ENCODE results near the gene GNAZ. TPM values are rescaled to one million over a fixed set of nuclear protein-coding genes. Genes with fewer than 3 reads are reported as not detected.
A peak's percentile ranks its signal among the peaks of the same experiment; 100 is the strongest.

Gene GNAZ
- total and polyA plus RNA-seq, 2 donors (not counting 1 experiment from before 2014, with no cell fraction given) = 2.8 to 9.1 TPM

DNA sequence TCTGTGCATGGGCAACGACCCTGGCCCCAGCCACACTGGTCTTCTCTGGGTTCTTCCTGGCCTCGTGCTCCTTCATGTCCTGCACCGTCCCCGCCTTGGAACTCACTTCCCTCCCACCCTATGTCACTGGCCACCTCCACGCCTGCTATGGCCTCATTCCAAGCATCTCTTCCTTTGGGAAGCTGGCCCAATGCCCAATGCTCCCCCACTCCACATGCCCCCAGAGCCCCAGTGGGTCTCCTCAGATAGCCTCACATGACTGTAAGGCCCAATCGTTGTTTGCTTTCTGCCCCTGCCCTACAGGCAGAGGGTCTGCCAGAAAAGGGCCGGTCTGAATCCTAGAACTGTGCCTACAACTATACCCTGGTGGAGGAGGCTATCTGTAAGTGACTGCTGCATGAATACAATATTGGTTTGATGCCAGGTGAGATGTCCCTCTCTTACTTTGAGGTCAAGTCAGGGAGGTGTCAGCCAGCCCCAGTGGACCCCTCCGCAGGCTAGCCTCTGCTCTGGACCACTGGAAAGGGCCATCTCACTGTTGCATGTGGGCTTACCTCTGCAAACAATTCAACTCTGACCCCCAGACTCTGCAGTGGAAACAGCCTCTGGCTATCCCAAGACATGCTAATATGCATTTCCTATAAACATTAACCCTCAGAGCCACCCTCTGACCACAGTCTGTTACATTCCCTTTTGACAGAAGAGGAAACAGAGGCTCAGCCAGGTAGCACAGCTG lies 2.1 kb upstream of the GNAZ start:
- H3K4me2 ChIP-seq (replicated peaks; ENCODE audit: low read depth, low read length, poor library complexity, severe bottlenecking) = no peak overlapping the region
- intact Hi-C loops (cut with micrococcal nuclease) = no loop called here
- Mint-ChIP-seq H3K9me3 (ENCODE audit: insufficient read depth) (no peaks in the 10 kb centered on the region), H3K27me3 (no peaks in the 10 kb centered on the region), H3K4me1 (peaks cover 34% of the 10 kb centered on the region), H3K27ac (no peak overlapping the region), H3K4me3 (peak overlapping the region; percentile 0)
- TF ChIP-seq, protein P1, sequence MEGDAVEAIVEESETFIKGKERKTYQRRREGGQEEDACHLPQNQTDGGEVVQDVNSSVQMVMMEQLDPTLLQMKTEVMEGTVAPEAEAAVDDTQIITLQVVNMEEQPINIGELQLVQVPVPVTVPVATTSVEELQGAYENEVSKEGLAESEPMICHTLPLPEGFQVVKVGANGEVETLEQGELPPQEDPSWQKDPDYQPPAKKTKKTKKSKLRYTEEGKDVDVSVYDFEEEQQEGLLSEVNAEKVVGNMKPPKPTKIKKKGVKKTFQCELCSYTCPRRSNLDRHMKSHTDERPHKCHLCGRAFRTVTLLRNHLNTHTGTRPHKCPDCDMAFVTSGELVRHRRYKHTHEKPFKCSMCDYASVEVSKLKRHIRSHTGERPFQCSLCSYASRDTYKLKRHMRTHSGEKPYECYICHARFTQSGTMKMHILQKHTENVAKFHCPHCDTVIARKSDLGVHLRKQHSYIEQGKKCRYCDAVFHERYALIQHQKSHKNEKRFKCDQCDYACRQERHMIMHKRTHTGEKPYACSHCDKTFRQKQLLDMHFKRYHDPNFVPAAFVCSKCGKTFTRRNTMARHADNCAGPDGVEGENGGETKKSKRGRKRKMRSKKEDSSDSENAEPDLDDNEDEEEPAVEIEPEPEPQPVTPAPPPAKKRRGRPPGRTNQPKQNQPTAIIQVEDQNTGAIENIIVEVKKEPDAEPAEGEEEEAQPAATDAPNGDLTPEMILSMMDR (IDR thresholded peaks at IDR 0.05) = no peak
- no peak for TF ChIP-seq EZH2 (IDR thresholded peaks at IDR 0.05; ENCODE audit: borderline replicate concordance, insufficient read depth, low read depth, low read length, poor library complexity, severe bottlenecking)
- no peak overlapping the region for H3K4me3 ChIP-seq (ENCODE audit: control extremely low read depth in 1 of 5, extremely low read depth in 1 of 5, insufficient read depth in 1 of 5, low read depth in 2 of 5, low read length in 4 of 5)
- no peak for ATAC-seq (ENCODE audit: low read depth)
- no peak overlapping the region for H2AFZ ChIP-seq (ENCODE audit: insufficient read depth, low read depth, low read length, poor library complexity, severe bottlenecking)
- no peak for DNase-seq
- H3K79me2 ChIP-seq (ENCODE audit: control insufficient read depth, insufficient read depth, low read length) = peaks cover 7% of the 10 kb centered on the region
- ChIA-PET CTCF (interaction anchor here (1.3 to 2.0 kb wide), 3 partner anchors 60 to 109 kb away, joined by 4 to 16 read pairs (median 4); no protein-coding TSS in a partner anchor), POLR2A (interaction anchor here (0.6 kb wide), 1 partner anchor 209 kb away, joined by 3 read pairs; no protein-coding TSS in a partner anchor)
- peaks cover 0 to 3% (median 0%) of the 10 kb centered on the region in 4 experiments for H3K27me3 ChIP-seq (replicated peaks in 1 of 4; ENCODE audit: control extremely low read depth in 1 of 4, control insufficient read depth in 3 of 4, insufficient read depth in 4 of 4, low read length in 3 of 4)
- WGBS (ENCODE audit: insufficient coverage) = 96% methylated on average over 7 of the region's 8 CpGs
- no peaks in the 10 kb centered on the region for H3K36me3 ChIP-seq (replicated peaks in 1 of 2; ENCODE audit: control extremely low read depth in 1 of 2, control insufficient read depth in 1 of 2, extremely low read depth in 1 of 2, insufficient read depth in 2 of 2, low read length in 1 of 2)
- no peaks in the 10 kb centered on the region for H3K9me3 ChIP-seq (ENCODE audit: control extremely low read depth in 1 of 3, control insufficient read depth in 2 of 3, insufficient read depth in 1 of 3, low read length in 2 of 3)
- H4K20me1 ChIP-seq (ENCODE audit: control insufficient read depth, insufficient read depth, low read length, poor library complexity, severe bottlenecking) = no peaks in the 10 kb centered on the region
- no peak overlapping the region for H3K27ac ChIP-seq (ENCODE audit: low read length in 2 of 2)
- peaks cover 12 to 38% of the 10 kb centered on the region in 2 donors for H3K4me1 ChIP-seq (ENCODE audit: control insufficient read depth in 2 of 2, insufficient read depth in 2 of 2, low read length in 2 of 2)
- no peak overlapping the region for H3K9ac ChIP-seq (ENCODE audit: low read length)

DNA sequence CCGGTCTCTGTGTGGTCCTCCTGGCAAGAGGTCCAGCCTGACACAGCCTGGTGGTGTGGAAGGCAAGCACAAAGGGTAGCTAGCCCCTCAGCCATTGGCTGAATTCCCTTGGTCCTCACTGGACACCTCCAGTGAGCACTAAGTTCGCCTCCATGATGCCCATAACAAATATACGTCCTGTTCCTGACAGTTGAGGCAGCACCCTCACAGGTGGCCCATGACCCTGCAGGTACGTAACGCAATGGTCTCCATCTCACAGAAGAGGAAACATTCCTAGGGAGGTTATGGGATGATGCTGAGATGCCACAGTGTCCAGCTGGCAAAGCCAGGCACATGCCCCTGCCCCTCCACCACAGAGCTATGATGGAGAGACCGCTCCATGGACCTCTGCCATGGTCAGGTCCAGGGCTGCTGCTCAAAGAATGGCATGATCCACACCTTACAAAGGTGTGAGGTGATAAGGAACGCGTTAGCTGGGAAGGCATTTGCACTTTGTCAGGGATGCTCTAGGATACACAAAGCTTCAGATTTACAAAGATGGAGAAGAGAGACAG lies 1.4 kb upstream of the GNAZ start:
- POLR2A ChIA-PET = interaction anchor here (0.5 to 0.6 kb wide), 2 partner anchors 208 to 1438 kb away, joined by 3 to 5 read pairs; no protein-coding TSS in a partner anchor
- H3K27ac Mint-ChIP-seq = no peak overlapping the region
- peaks cover 34% of the 10 kb centered on the region for H3K4me1 Mint-ChIP-seq
- intact Hi-C loops (cut with micrococcal nuclease) = no loop called here
- no peaks in the 10 kb centered on the region for H3K27me3 Mint-ChIP-seq
- Histone ChIP-seq H3K36me3 (replicated peaks in 1 of 2; ENCODE audit: control extremely low read depth in 1 of 2, control insufficient read depth in 1 of 2, extremely low read depth in 1 of 2, insufficient read depth in 2 of 2, low read length in 1 of 2) (no peaks in the 10 kb centered on the region), H2AFZ (ENCODE audit: insufficient read depth, low read depth, low read length, poor library complexity, severe bottlenecking) (peak overlapping the region; percentile 89), H3K79me2 (ENCODE audit: control insufficient read depth, insufficient read depth, low read length) (peaks cover 10% of the 10 kb centered on the region), H4K20me1 (ENCODE audit: control insufficient read depth, insufficient read depth, low read length, poor library complexity, severe bottlenecking) (no peaks in the 10 kb centered on the region), H3K4me3 (ENCODE audit: control extremely low read depth in 1 of 5, extremely low read depth in 1 of 5, insufficient read depth in 1 of 5, low read depth in 2 of 5, low read length in 4 of 5) (no peak overlapping the region), H3K9me3 (ENCODE audit: control extremely low read depth in 1 of 3, control insufficient read depth in 2 of 3, insufficient read depth in 1 of 3, low read length in 2 of 3) (no peaks in the 10 kb centered on the region), H3K4me1 (ENCODE audit: control insufficient read depth in 2 of 2, insufficient read depth in 2 of 2, low read length in 2 of 2) (peaks cover 12 to 38% of the 10 kb centered on the region in 2 donors), H3K9ac (ENCODE audit: low read length) (no peak overlapping the region), H3K27me3 (replicated peaks in 1 of 4; ENCODE audit: control extremely low read depth in 1 of 4, control insufficient read depth in 3 of 4, insufficient read depth in 4 of 4, low read length in 3 of 4) (peaks cover 0 to 3% (median 0%) of the 10 kb centered on the region in 4 experiments), H3K4me2 (replicated peaks; ENCODE audit: low read depth, low read length, poor library complexity, severe bottlenecking) (no peak overlapping the region), H3K27ac (ENCODE audit: low read length in 2 of 2) (no peak overlapping the region)
- H3K4me3 Mint-ChIP-seq = peak overlapping the region; percentile 94
- DNase-seq = no peak
- 95% methylated on average over 7 of the region's 8 CpGs for WGBS (ENCODE audit: insufficient coverage)
- CTCF ChIA-PET = interaction anchor here (1.4 to 2.0 kb wide), 2 partner anchors 59 to 109 kb away, joined by 4 to 16 read pairs; no protein-coding TSS in a partner anchor
- no peak for ATAC-seq (ENCODE audit: low read depth)
- no peaks in the 10 kb centered on the region for H3K9me3 Mint-ChIP-seq (ENCODE audit: insufficient read depth)
- TF ChIP-seq, protein P1 (IDR thresholded peaks at IDR 0.05) = no peak
- no peak for TF ChIP-seq EZH2 (IDR thresholded peaks at IDR 0.05; ENCODE audit: borderline replicate concordance, insufficient read depth, low read depth, low read length, poor library complexity, severe bottlenecking)

Data from B cell (primary cell).